ENCODE data around the gene NPAS3. TPM values are rescaled to one million over a fixed set of nuclear protein-coding genes. Genes with fewer than 3 reads are reported as not detected.

NPAS3 gene
- total and polyA plus RNA-seq, 11 donors, result 0.15 to 3.4 (median 0.92) TPM

DNA sequence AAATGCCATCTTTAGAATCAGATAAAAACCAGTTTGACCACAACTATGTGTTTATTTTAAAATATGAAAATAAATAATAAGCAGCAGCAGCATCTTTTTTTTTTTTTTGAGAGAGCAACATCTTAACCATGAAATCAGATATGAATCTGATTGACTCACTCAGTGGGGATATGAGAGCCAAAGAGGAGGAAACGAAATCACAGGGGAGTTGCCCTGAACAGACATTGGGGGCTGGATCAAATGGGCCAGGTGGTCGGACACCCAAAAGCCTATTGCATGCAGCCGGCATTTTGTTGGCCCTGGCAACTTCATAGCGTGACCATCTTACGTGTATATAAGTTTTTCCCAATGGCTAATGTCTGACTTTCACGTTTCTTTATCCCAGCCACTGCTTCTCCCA lies 321.1 kb downstream of the NPAS3 start:
- Histone ChIP-seq H3K27ac (no peak overlapping the region), H3K4me1 (peaks cover 0 to 6% (median 0%) of the 10 kb centered on the region in 12 donors), H3K36me3 (no peaks in the 10 kb centered on the region), H3K27me3 (no peaks in the 10 kb centered on the region), H3K4me3 (no peak overlapping the region), H3K9me3 (no peaks in the 10 kb centered on the region)
- DNase-seq (no peak), ATAC-seq (no peak)
- TF ChIP-seq CTCF (IDR thresholded peaks at IDR 0.05) (no peak), POLR2A (IDR thresholded peaks at IDR 0.05) (no peak)
- intact Hi-C loops (cut with DNase I), result no loop called here
- WGBS, 4 donors, result 59 to 76% (median 68%) methylated on average over 6 of the region's 6 CpGs

GRCh38 chr14:33271216-33271615 lies 332.5 kb downstream of the NPAS3 start:
- no peaks in the 10 kb centered on the region for H3K4me1 ChIP-seq
- no peak for TF ChIP-seq POLR2A (IDR thresholded peaks at IDR 0.05)
- no peak for TF ChIP-seq CTCF (IDR thresholded peaks at IDR 0.05)
- DNase-seq (no peak), ATAC-seq (no peak)
- intact Hi-C loops (cut with DNase I), result no loop called here
- H3K27me3 ChIP-seq, result no peaks in the 10 kb centered on the region
- peaks cover 0 to 1% (median 0%) of the 10 kb centered on the region in 12 donors for H3K9me3 ChIP-seq
- H3K4me3 ChIP-seq, result no peak overlapping the region
- no peaks in the 10 kb centered on the region for H3K36me3 ChIP-seq
- no peak overlapping the region for H3K27ac ChIP-seq
- WGBS, 4 donors, result 84 to 100% (median 91%) methylated on average over 2 of the region's 2 CpGs

GRCh38 chr14:33271891-33272290 lies 333.2 kb downstream of the NPAS3 start:
- no peak for TF ChIP-seq CTCF (IDR thresholded peaks at IDR 0.05)
- no peak for TF ChIP-seq POLR2A (IDR thresholded peaks at IDR 0.05)
- WGBS, 4 donors, result 88 to 96% (median 94%) methylated on average over 2 of the region's 2 CpGs
- H3K4me1 ChIP-seq, result no peaks in the 10 kb centered on the region
- intact Hi-C loops (cut with DNase I), result no loop called here
- H3K9me3 ChIP-seq, result no peaks in the 10 kb centered on the region
- H3K27me3 ChIP-seq, result no peaks in the 10 kb centered on the region
- no peaks in the 10 kb centered on the region for H3K36me3 ChIP-seq
- DNase-seq (no peak), ATAC-seq (no peak)
- H3K27ac ChIP-seq, result no peak overlapping the region
- H3K4me3 ChIP-seq, result no peak overlapping the region

DNA sequence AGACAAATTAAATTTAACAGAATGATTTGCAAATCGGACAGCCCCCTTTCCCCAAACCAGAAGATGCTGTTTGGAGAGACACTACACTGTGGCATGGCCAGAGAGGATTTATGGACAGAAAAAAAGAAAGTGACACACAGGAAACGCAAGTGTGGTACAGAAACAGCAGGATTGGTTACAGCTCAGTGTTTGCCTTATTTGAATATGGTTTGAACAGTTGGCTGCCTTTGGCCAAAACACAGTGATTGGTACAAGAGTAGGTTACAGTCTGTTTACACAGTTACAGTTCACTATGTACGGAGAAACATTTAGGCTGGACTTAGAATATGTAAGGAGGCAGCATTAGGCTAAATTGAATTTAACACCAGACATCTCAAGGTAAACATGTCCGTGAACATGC lies 335.3 kb downstream of the NPAS3 start:
- ATAC-seq, result no peak
- WGBS, 4 donors, result 87 to 93% (median 92%) methylated on average over 4 of the region's 4 CpGs

More for the DNA sequence above, 335.3 kb downstream of the NPAS3 start:
- Histone ChIP-seq H3K9me3 (no peaks in the 10 kb centered on the region), H3K36me3 (no peaks in the 10 kb centered on the region), H3K4me3 (no peak overlapping the region), H3K27ac (no peak overlapping the region), H3K4me1 (no peaks in the 10 kb centered on the region), H3K27me3 (no peaks in the 10 kb centered on the region)
- DNase-seq, result no peak
- TF ChIP-seq CTCF (IDR thresholded peaks at IDR 0.05) (no peak), POLR2A (IDR thresholded peaks at IDR 0.05) (no peak)
- intact Hi-C loops (cut with DNase I), result no loop called here
